Measurements from ENCODE around the gene LIPN.

LIPN gene

GRCh38 chr10:88755753-88756152 is 4.1 kb upstream of the LIPN start:
- DNase-seq (ENCODE audit: low read depth): no peak
- no peak for TF ChIP-seq CTCF (conservative IDR thresholded peaks at IDR 0.05; ENCODE audit: low read depth, low read length)
- H3K4me3 ChIP-seq (ENCODE audit: low read depth, low read length): no peak overlapping the region

- TF ChIP-seq CTCF (conservative IDR thresholded peaks at IDR 0.05; ENCODE audit: low read depth, low read length): no peak
- no peak for DNase-seq (ENCODE audit: low read depth)
- no peak overlapping the region for H3K4me3 ChIP-seq (ENCODE audit: low read depth, low read length)
Measured at GRCh38 chr10:88756660-88757059, 3.2 kb upstream of the LIPN start.

GRCh38 chr10:88762906-88763305 is 3.1 kb downstream of the LIPN start:
- DNase-seq (ENCODE audit: low read depth): no peak

GRCh38 chr10:88763441-88763840 is 3.6 kb downstream of the LIPN start:
- DNase-seq (ENCODE audit: low read depth): no peak
- TF ChIP-seq CTCF (conservative IDR thresholded peaks at IDR 0.05; ENCODE audit: low read depth, low read length): no peak
- no peak overlapping the region for H3K4me3 ChIP-seq (ENCODE audit: low read depth, low read length)

More at GRCh38 chr10:88762906-88763305, 3.1 kb downstream of the LIPN start:
- no peak overlapping the region for H3K4me3 ChIP-seq (ENCODE audit: low read depth, low read length)
- TF ChIP-seq CTCF (conservative IDR thresholded peaks at IDR 0.05; ENCODE audit: low read depth, low read length): no peak

GRCh38 chr10:88764110-88764509 is 4.3 kb downstream of the LIPN start:
- DNase-seq (ENCODE audit: low read depth): no peak
- no peak overlapping the region for H3K4me3 ChIP-seq (ENCODE audit: low read depth, low read length)
- TF ChIP-seq CTCF (conservative IDR thresholded peaks at IDR 0.05; ENCODE audit: low read depth, low read length): no peak

- no peak for DNase-seq (ENCODE audit: low read depth)
- no peak overlapping the region for H3K4me3 ChIP-seq (ENCODE audit: low read depth, low read length)
- no peak for TF ChIP-seq CTCF (conservative IDR thresholded peaks at IDR 0.05; ENCODE audit: low read depth, low read length)
Measured at GRCh38 chr10:88765816-88766215, 6.0 kb downstream of the LIPN start.

- H3K4me3 ChIP-seq (ENCODE audit: low read depth, low read length): no peak overlapping the region
- DNase-seq (ENCODE audit: low read depth): no peak
- no peak for TF ChIP-seq CTCF (conservative IDR thresholded peaks at IDR 0.05; ENCODE audit: low read depth, low read length)
Measured at GRCh38 chr10:88769384-88769783, 9.6 kb downstream of the LIPN start.
